ENCODE results near the gene RFTN1. TPM values are rescaled to one million over a fixed set of nuclear protein-coding genes. Genes with fewer than 3 reads are reported as not detected.

The RFTN1 gene
- total RNA-seq, 2 experiments from 2014 or later = 101 to 113 TPM

- Mint-ChIP-seq H3K4me3 (no peak overlapping the region), H3K9me3 (ENCODE audit: low read depth) (no peaks in the 10 kb centered on the region), H3K4me1 (peaks cover 58% of the 10 kb centered on the region), H3K36me3 (ENCODE audit: low read depth) (peaks cover 53% of the 10 kb centered on the region), H3K27me3 (no peaks in the 10 kb centered on the region), H3K27ac (peak overlapping the region; percentile 76)
- ChIA-PET CTCF (interaction anchor here (1.3 to 1.4 kb wide), 2 partner anchors 9 to 79 kb away, joined by 5 read pairs; no protein-coding TSS in a partner anchor), POLR2A (interaction anchor here (0.6 kb wide), 1 partner anchor 142 kb away, joined by 3 read pairs; no protein-coding TSS in a partner anchor)
- DNase-seq (peak; percentile 29), ATAC-seq (peak; percentile 46)
- intact Hi-C loops (cut with DNase I, micrococcal nuclease) = no loop called here
These were observed 144.2 kb downstream of the RFTN1 start for GRCh38 chr3:16369276-16369675.

GRCh38 chr3:16366581-16366980 is 146.9 kb downstream of the RFTN1 start:
- Mint-ChIP-seq H3K4me1 (peaks cover 32% of the 10 kb centered on the region), H3K9me3 (ENCODE audit: low read depth) (no peaks in the 10 kb centered on the region), H3K27ac (no peak overlapping the region), H3K4me3 (no peak overlapping the region), H3K36me3 (ENCODE audit: low read depth) (peaks cover 44% of the 10 kb centered on the region), H3K27me3 (no peaks in the 10 kb centered on the region)
- intact Hi-C loops (cut with DNase I, micrococcal nuclease) = no loop called here
- ATAC-seq = no peak
- no peak for DNase-seq
- POLR2A ChIA-PET = no interaction called here
- CTCF ChIA-PET = interaction anchor here (1.0 kb wide), 1 partner anchor 49 kb away, joined by 3 read pairs; no protein-coding TSS in a partner anchor

- H3K27me3 Mint-ChIP-seq = no peaks in the 10 kb centered on the region
- no peaks in the 10 kb centered on the region for H3K9me3 Mint-ChIP-seq (ENCODE audit: low read depth)
- DNase-seq (no peak), ATAC-seq (no peak)
- POLR2A ChIA-PET = no interaction called here
- H3K4me1 Mint-ChIP-seq = peaks cover 28% of the 10 kb centered on the region
- peaks cover 48% of the 10 kb centered on the region for H3K36me3 Mint-ChIP-seq (ENCODE audit: low read depth)
- CTCF ChIA-PET = interaction anchor here (0.6 to 1.0 kb wide), 2 partner anchors 48 to 173 kb away, joined by 3 read pairs; no protein-coding TSS in a partner anchor
- H3K4me3 Mint-ChIP-seq = no peak overlapping the region
- intact Hi-C loops (cut with DNase I, micrococcal nuclease) = no loop called here
- no peak overlapping the region for H3K27ac Mint-ChIP-seq
These were observed 147.9 kb downstream of the RFTN1 start for GRCh38 chr3:16365491-16366128.

GRCh38 chr3:16364963-16365362 is 148.5 kb downstream of the RFTN1 start:
- Mint-ChIP-seq H3K9me3 (ENCODE audit: low read depth) (no peaks in the 10 kb centered on the region), H3K27me3 (no peaks in the 10 kb centered on the region), H3K4me3 (no peak overlapping the region), H3K36me3 (ENCODE audit: low read depth) (peaks cover 42% of the 10 kb centered on the region), H3K4me1 (peaks cover 22% of the 10 kb centered on the region), H3K27ac (no peak overlapping the region)
- DNase-seq (no peak), ATAC-seq (no peak)
- intact Hi-C loops (cut with DNase I, micrococcal nuclease) = no loop called here
- CTCF ChIA-PET = no interaction called here
- POLR2A ChIA-PET = no interaction called here

- no peak overlapping the region for H3K27ac Mint-ChIP-seq
These were observed 149.2 kb downstream of the RFTN1 start for GRCh38 chr3:16364323-16364722.

GRCh38 chr3:16363636-16364035 is 149.9 kb downstream of the RFTN1 start:
- H3K36me3 Mint-ChIP-seq (ENCODE audit: low read depth) = peaks cover 32% of the 10 kb centered on the region
- POLR2A ChIA-PET = no interaction called here
- no peak for ATAC-seq

More at GRCh38 chr3:16364323-16364722, 149.2 kb downstream of the RFTN1 start:
- CTCF ChIA-PET = no interaction called here
- peaks cover 35% of the 10 kb centered on the region for H3K36me3 Mint-ChIP-seq (ENCODE audit: low read depth)
- DNase-seq = no peak
- H3K9me3 Mint-ChIP-seq (ENCODE audit: low read depth) = no peaks in the 10 kb centered on the region
- POLR2A ChIA-PET = no interaction called here
- H3K4me3 Mint-ChIP-seq = no peak overlapping the region
- H3K27me3 Mint-ChIP-seq = no peaks in the 10 kb centered on the region
- ATAC-seq = no peak
- intact Hi-C loops (cut with DNase I, micrococcal nuclease) = no loop called here
- H3K4me1 Mint-ChIP-seq = peaks cover 17% of the 10 kb centered on the region

GRCh38 chr3:16362770-16363169 is 150.7 kb downstream of the RFTN1 start:
- DNase-seq (no peak), ATAC-seq (no peak)
- H3K27me3 Mint-ChIP-seq = no peaks in the 10 kb centered on the region
- no peaks in the 10 kb centered on the region for H3K9me3 Mint-ChIP-seq (ENCODE audit: low read depth)
- intact Hi-C loops (cut with DNase I, micrococcal nuclease) = no loop called here
- H3K36me3 Mint-ChIP-seq (ENCODE audit: low read depth) = peaks cover 32% of the 10 kb centered on the region
- ChIA-PET CTCF (interaction anchor here (1.0 to 1.3 kb wide), 3 partner anchors 8 to 13 kb away, joined by 3 to 4 read pairs (median 4); no protein-coding TSS in a partner anchor), POLR2A (no interaction called here)
- peaks cover 21% of the 10 kb centered on the region for H3K4me1 Mint-ChIP-seq
- no peak overlapping the region for H3K4me3 Mint-ChIP-seq
- no peak overlapping the region for H3K27ac Mint-ChIP-seq

More at GRCh38 chr3:16363636-16364035, 149.9 kb downstream of the RFTN1 start:
- CTCF ChIA-PET = interaction anchor here (0.6 to 1.0 kb wide), 3 partner anchors 11 to 148 kb away, joined by 3 to 4 read pairs (median 3); no protein-coding TSS in a partner anchor
- intact Hi-C loops (cut with DNase I, micrococcal nuclease) = no loop called here
- Mint-ChIP-seq H3K27ac (no peak overlapping the region), H3K4me3 (no peak overlapping the region), H3K27me3 (no peaks in the 10 kb centered on the region), H3K4me1 (peaks cover 16% of the 10 kb centered on the region), H3K9me3 (ENCODE audit: low read depth) (no peaks in the 10 kb centered on the region)
- no peak for DNase-seq

GRCh38 chr3:16361087-16361486 is 152.4 kb downstream of the RFTN1 start:
- H3K36me3 Mint-ChIP-seq (ENCODE audit: low read depth) = peaks cover 36% of the 10 kb centered on the region

GRCh38 chr3:16359331-16359730 is 154.2 kb downstream of the RFTN1 start:
- Mint-ChIP-seq H3K4me1 (peaks cover 25% of the 10 kb centered on the region), H3K9me3 (ENCODE audit: low read depth) (no peaks in the 10 kb centered on the region), H3K27ac (peak overlapping the region; percentile 44), H3K4me3 (no peak overlapping the region), H3K36me3 (ENCODE audit: low read depth) (peaks cover 46% of the 10 kb centered on the region), H3K27me3 (no peaks in the 10 kb centered on the region)
- ChIA-PET CTCF (interaction anchor here (1.6 kb wide), 1 partner anchor 10 kb away, joined by 5 read pairs; no protein-coding TSS in a partner anchor), POLR2A (interaction anchor here (0.6 kb wide), 1 partner anchor 26 kb away, joined by 10 read pairs; no protein-coding TSS in a partner anchor)
- ATAC-seq (no peak), DNase-seq (no peak)
- intact Hi-C loops (cut with DNase I, micrococcal nuclease) = no loop called here

More at GRCh38 chr3:16361087-16361486, 152.4 kb downstream of the RFTN1 start:
- intact Hi-C loops (cut with DNase I, micrococcal nuclease) = no loop called here
- H3K9me3 Mint-ChIP-seq (ENCODE audit: low read depth) = no peaks in the 10 kb centered on the region
- H3K27ac Mint-ChIP-seq = peak overlapping the region; percentile 72
- H3K4me1 Mint-ChIP-seq = peaks cover 23% of the 10 kb centered on the region
- H3K4me3 Mint-ChIP-seq = no peak overlapping the region
- ChIA-PET CTCF (interaction anchor here (1.6 kb wide), 1 partner anchor 8 kb away, joined by 5 read pairs; no protein-coding TSS in a partner anchor), POLR2A (no interaction called here)
- ATAC-seq (no peak), DNase-seq (no peak)
- no peaks in the 10 kb centered on the region for H3K27me3 Mint-ChIP-seq

- no peaks in the 10 kb centered on the region for H3K27me3 Mint-ChIP-seq
- peaks cover 44% of the 10 kb centered on the region for H3K36me3 Mint-ChIP-seq (ENCODE audit: low read depth)
- CTCF ChIA-PET = interaction anchor here (1.0 kb wide), 1 partner anchor 21 kb away, joined by 3 read pairs; no protein-coding TSS in a partner anchor
- intact Hi-C loops (cut with DNase I, micrococcal nuclease) = no loop called here
- DNase-seq = no peak
- no peak overlapping the region for H3K4me3 Mint-ChIP-seq
- POLR2A ChIA-PET = no interaction called here
- no peaks in the 10 kb centered on the region for H3K9me3 Mint-ChIP-seq (ENCODE audit: low read depth)
- ATAC-seq = no peak
- H3K27ac Mint-ChIP-seq = peak overlapping the region; percentile 32
- peaks cover 25% of the 10 kb centered on the region for H3K4me1 Mint-ChIP-seq
These were observed 155.2 kb downstream of the RFTN1 start for GRCh38 chr3:16358336-16358735.

GRCh38 chr3:16357186-16358121 is 156.0 kb downstream of the RFTN1 start:
- no peak for DNase-seq
- ATAC-seq = no peak
- ChIA-PET CTCF (interaction anchor here (1.0 kb wide), 1 partner anchor 21 kb away, joined by 3 read pairs; no protein-coding TSS in a partner anchor), POLR2A (interaction anchor here (0.7 kb wide), 1 partner anchor 93 kb away, joined by 3 read pairs; no protein-coding TSS in a partner anchor)
- intact Hi-C loops (cut with DNase I, micrococcal nuclease) = no loop called here
- Mint-ChIP-seq H3K27ac (peak overlapping the region; percentile 30), H3K27me3 (no peaks in the 10 kb centered on the region), H3K4me1 (peaks cover 29% of the 10 kb centered on the region), H3K36me3 (ENCODE audit: low read depth) (peaks cover 43% of the 10 kb centered on the region), H3K9me3 (ENCODE audit: low read depth) (no peaks in the 10 kb centered on the region), H3K4me3 (no peak overlapping the region)

Data from activated CD4-positive, alpha-beta T cell treated with anti-CD3 and anti-CD28 coated beads for 36 hours (primary cell).